Stimulated activated CD4-positive, alpha-beta T cell treated with anti-CD3 and anti-CD28 coated beads, TNF-alpha, amount 100 ng/mL, for 24 hours (primary cell): ENCODE results near the gene ANGPTL7.
"Not testable (repeated sequence)": the region's sequence is repeated elsewhere in the genome, so short reads cannot be mapped to it uniquely, and the experiment has no call there.

Source experiments
- DNase-seq, 3 experiments: peaks; one replicate each; pipeline ENCODE4 v3.0.0-alpha.2; 2020; ENCODE audit warnings: low read depth in 3 of 3

ANGPTL7 gene

GRCh38 chr1:11169202-11169601, 20.0 kb upstream of the ANGPTL7 start:
- no peak for DNase-seq

- no peak for DNase-seq
These were observed 19.1 kb upstream of the ANGPTL7 start for GRCh38 chr1:11170102-11170501.

GRCh38 chr1:11174261-11174942, 14.8 kb upstream of the ANGPTL7 start:
- no peak for DNase-seq

GRCh38 chr1:11175461-11175860, 13.7 kb upstream of the ANGPTL7 start:
- no peak for DNase-seq

GRCh38 chr1:11176081-11176706, 13.0 kb upstream of the ANGPTL7 start:
- no peak for DNase-seq

GRCh38 chr1:11178021-11179015, 10.8 kb upstream of the ANGPTL7 start:
- DNase-seq, result no peak

- no peak for DNase-seq
These were observed 10.0 kb upstream of the ANGPTL7 start for GRCh38 chr1:11179125-11179524.

- DNase-seq, result not testable (repeated sequence)
These were observed 9.4 kb upstream of the ANGPTL7 start for GRCh38 chr1:11179749-11180148.

GRCh38 chr1:11180342-11180744, 8.8 kb upstream of the ANGPTL7 start:
- DNase-seq, result no peak

GRCh38 chr1:11182884-11183283, 6.3 kb upstream of the ANGPTL7 start:
- no peak for DNase-seq

GRCh38 chr1:11184973-11185372, 4.2 kb upstream of the ANGPTL7 start:
- DNase-seq, result no peak

GRCh38 chr1:11187000-11187399, 2.2 kb upstream of the ANGPTL7 start:
- no peak for DNase-seq

GRCh38 chr1:11187494-11187893, 1.7 kb upstream of the ANGPTL7 start:
- no peak for DNase-seq

GRCh38 chr1:11187931-11188330, 1.2 kb upstream of the ANGPTL7 start:
- DNase-seq, result no peak

GRCh38 chr1:11188381-11188780, 774 bp upstream of the ANGPTL7 start:
- DNase-seq, result no peak

GRCh38 chr1:11193376-11193775, 4.2 kb downstream of the ANGPTL7 start:
- DNase-seq, result no peak

- no peak for DNase-seq
These were observed 5.4 kb downstream of the ANGPTL7 start for GRCh38 chr1:11194407-11195176.

GRCh38 chr1:11196945-11197344, 7.8 kb downstream of the ANGPTL7 start:
- no peak for DNase-seq

GRCh38 chr1:11197359-11197758, 8.2 kb downstream of the ANGPTL7 start:
- DNase-seq, result no peak

GRCh38 chr1:11198257-11198656, 9.1 kb downstream of the ANGPTL7 start:
- DNase-seq, result no peak

- DNase-seq, result no peak
These were observed 9.9 kb downstream of the ANGPTL7 start for GRCh38 chr1:11198851-11199594.
